ENCODE data around the gene SLC5A5.
A peak's percentile ranks its signal among the peaks of the same experiment; 100 is the strongest.
"Not testable (repeated sequence)": the region's sequence is repeated elsewhere in the genome, so short reads cannot be mapped to it uniquely, and the experiment has no call there.

Gene SLC5A5

GRCh38 chr19:17919122-17919521 lies 47.4 kb downstream of the SLC5A5 start:
- not testable (repeated sequence) for DNase-seq (ENCODE audit: low read depth)

- no peak for DNase-seq (ENCODE audit: low read depth)
These were observed 48.8 kb downstream of the SLC5A5 start for GRCh38 chr19:17920527-17920926.

- no peak for DNase-seq (ENCODE audit: low read depth)
These were observed 50.4 kb downstream of the SLC5A5 start for GRCh38 chr19:17922138-17922537.

- DNase-seq (ENCODE audit: low read depth) = no peak
These were observed 54.3 kb downstream of the SLC5A5 start for GRCh38 chr19:17926044-17926443.

- no peak for DNase-seq (ENCODE audit: low read depth)
These were observed 57.3 kb downstream of the SLC5A5 start for GRCh38 chr19:17929056-17929455.

- DNase-seq (ENCODE audit: low read depth) = no peak
These were observed 59.9 kb downstream of the SLC5A5 start for GRCh38 chr19:17931532-17932191.

- DNase-seq (ENCODE audit: low read depth) = peak; percentile 87
These were observed 61.0 kb downstream of the SLC5A5 start, which contains the start of gene CCDC124 for GRCh38 chr19:17932485-17933338. CCDC124 (plus strand) TSS chr19:17933015; CDS start chr19:17936421, 3,406 bp downstream.

GRCh38 chr19:17933414-17934129 lies 61.8 kb downstream of the SLC5A5 start:
- peak; percentile 71 for DNase-seq (ENCODE audit: low read depth)

GRCh38 chr19:17936379-17936778 lies 64.6 kb downstream of the SLC5A5 start:
- no peak for DNase-seq (ENCODE audit: low read depth)

- DNase-seq (ENCODE audit: low read depth) = no peak
These were observed 65.7 kb downstream of the SLC5A5 start for GRCh38 chr19:17937371-17937900.

- DNase-seq (ENCODE audit: low read depth) = peak; percentile 66
These were observed 66.5 kb downstream of the SLC5A5 start for GRCh38 chr19:17938092-17938845.

GRCh38 chr19:17942181-17942580 lies 70.4 kb downstream of the SLC5A5 start:
- DNase-seq (ENCODE audit: low read depth) = no peak

- no peak for DNase-seq (ENCODE audit: low read depth)
These were observed 71.0 kb downstream of the SLC5A5 start for GRCh38 chr19:17942582-17943273.

- no peak for DNase-seq (ENCODE audit: low read depth)
These were observed 71.8 kb downstream of the SLC5A5 start for GRCh38 chr19:17943274-17944221.

GRCh38 chr19:17944301-17944700 lies 72.6 kb downstream of the SLC5A5 start:
- peak; percentile 56 for DNase-seq (ENCODE audit: low read depth)
